Measurements from ENCODE around the gene TGFBRAP1.

Gene TGFBRAP1

DNA sequence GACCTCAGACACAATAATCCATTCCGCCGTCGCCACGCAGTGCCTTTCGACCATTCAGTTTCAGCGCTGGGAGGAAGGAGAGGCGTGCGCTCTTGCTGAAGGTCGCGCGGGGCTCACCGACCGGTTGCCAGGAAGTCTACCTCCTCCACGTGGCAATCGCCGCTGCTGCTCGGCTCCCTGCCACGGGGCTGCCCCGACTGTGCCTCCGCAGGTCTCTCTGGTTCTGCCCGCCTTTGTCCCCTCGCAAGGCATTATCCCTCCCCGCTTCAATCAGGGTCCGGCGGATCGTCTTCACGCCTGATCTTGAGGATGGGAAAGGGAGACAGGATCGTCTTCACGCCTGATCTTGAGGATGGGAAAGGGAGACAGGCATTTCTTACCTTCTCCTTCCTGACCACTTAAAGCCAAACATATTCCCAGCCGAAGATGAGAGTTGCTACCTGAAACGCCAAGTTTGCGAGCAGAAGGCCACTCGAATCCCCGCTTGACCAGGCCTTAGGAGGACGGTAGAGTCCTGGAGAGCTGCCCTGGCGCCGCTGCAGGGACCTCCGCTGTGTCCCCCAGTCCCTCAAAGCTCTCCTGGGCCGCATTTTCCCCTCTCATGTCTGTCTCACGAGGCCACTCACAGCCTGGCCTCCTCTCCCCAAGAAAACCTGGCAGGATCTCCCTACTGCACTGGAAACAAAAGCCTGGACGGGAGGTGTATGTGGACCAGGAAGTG is 92.3 kb downstream of the TGFBRAP1 start:
- no peak for DNase-seq (ENCODE audit: low read depth)

DNA sequence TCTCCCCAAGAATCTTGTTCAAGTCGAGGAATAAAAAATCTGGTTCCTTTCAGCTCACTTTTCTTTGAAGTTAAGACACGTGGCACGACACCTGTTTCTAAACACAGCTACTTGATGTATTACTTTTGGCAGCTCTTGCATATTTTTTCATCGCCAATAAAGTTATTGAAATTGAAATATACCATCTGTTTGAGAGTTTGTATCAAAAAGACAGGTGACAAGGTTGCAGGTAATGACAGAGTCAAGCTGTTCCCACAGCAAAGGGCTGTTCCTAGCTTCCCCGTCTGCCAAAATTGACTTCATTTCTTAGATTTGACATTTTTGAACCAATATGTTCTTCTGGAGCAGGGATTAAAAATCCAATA is 93.5 kb downstream of the TGFBRAP1 start:
- DNase-seq (ENCODE audit: low read depth) = no peak

DNA sequence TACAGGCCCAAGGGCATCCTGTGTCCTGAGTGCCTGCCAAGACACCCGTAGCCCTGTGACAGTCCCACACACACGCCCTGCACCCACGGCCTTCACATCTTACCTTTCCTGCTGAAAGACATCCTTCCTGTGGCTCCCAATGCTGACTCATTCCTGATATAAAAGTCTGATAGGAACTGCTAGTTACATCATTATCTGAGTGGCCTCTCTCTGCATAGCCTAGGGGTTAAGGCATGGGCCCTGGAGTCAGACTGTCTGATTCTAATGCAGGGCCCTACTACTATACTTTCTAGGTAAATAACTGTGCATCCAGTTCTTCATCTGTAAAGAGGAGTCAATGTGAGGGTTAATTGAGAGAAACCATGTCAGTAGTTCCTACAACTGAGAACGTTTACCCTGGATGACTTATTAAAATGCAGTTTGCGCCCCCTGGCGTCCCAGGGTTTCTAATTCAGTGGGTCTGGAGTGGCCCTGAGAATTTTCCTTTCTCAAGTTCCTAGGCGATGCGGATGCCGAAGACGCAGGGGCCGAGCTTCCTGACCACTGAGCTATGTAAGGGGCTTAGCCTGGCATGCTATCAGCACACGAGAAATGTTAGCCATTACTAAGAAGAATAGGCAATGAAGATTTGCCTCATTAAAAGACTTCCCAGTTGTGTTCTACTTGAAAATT is 94.0 kb downstream of the TGFBRAP1 start:
- DNase-seq (ENCODE audit: low read depth) = peak; percentile 59

DNA sequence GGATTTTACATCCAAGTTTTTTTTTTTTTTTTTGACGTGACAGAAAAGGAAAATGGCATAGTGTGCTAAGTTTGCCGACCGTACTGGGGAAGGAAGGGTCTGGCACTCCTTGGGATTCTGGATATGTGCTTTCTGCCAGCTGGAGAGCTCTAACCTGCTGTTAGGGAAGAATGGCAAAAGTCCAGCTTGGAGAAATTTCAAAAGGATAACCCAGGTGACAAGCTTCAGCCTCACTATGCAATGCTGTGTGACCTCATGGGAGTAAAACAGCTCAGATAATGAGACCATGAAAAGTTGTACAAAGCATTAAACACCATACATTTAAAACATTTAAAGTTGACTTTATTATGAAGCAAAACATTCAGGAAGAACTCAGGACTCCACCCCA is 98.3 kb downstream of the TGFBRAP1 start:
- DNase-seq (ENCODE audit: low read depth) = no peak

DNA sequence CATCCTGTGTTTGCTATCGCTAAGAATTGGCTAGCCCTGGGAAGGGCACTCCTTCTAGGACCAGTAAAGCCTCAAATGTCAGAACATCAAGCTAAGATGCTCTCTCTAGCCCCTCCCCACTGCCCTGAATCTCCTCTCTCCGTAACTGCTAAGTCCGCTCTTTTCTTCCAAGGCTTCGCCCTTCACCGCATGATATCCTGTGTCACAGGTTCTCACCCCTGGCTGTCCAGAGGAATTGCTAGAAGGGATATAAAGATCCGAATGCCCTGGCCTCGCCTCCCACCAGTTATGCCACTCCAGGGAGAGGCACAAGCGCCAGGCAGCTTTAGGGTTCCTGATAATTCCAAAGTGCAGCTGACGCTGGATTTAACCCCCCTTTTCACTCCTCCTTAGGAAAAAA is 105.1 kb downstream of the TGFBRAP1 start:
- DNase-seq (ENCODE audit: low read depth) = no peak

DNA sequence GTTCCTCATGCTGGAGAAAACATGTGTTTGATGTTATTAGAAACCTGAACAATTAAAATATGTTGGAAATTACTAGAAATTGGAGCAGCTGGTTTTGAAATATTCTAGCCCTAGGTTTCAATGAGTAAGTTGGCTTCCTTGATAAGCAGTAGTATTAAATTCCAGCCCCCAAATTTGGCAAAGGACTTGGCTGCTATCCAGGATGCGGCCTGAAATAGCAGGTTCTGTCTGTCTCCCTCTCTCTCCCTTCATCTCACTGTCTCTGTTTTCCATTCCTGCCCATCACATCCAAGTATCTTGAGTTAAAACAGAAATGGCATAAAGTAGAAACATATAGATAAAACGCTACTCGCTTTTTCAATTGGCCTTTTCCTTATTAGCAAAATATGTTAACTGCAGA is 108.9 kb downstream of the TGFBRAP1 start:
- no peak for DNase-seq (ENCODE audit: low read depth)

DNA sequence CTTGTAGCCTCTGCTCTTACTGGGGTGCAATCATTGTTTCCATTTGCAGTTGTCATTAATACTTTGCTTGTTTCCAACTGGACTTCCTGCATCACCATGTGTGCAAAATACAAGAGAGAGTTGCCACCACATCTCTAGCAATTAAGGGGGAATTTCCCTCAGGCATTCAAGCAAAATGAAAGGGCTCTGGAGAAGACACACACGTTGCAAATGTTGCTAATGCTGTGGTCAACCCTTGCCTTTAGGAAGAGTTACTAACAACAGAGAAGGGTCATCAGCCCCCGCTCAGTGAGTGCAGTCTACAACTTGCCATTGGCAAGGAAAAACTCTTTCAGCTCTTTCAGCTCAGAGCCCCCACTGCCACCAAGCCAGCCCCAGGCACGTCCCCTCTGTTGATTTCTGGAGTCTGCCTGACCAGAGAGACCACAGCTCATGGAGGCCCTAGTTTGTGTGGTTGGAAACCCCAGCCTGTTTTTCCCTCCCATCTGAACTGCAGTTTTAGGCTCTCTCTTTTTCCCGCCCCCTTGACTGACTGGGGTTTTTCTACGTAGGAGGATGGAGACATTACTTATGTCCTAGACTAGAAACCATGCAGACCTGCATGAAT is 113.8 kb downstream of the TGFBRAP1 start:
- no peak for DNase-seq (ENCODE audit: low read depth)

Data from stromal cell of bone marrow (primary cell).